NCI-H2227 treated with DMSO at 0.1 percent for 48 hours (cell line): ENCODE data around the gene TMEM30A.
A peak's percentile ranks its signal among the peaks of the same experiment; 100 is the strongest.

Experiments
- DNase-seq: peaks from one replicate; lab custom pipeline; 2025; lab: John Stamatoyannopoulos, UW

The TMEM30A gene

DNA sequence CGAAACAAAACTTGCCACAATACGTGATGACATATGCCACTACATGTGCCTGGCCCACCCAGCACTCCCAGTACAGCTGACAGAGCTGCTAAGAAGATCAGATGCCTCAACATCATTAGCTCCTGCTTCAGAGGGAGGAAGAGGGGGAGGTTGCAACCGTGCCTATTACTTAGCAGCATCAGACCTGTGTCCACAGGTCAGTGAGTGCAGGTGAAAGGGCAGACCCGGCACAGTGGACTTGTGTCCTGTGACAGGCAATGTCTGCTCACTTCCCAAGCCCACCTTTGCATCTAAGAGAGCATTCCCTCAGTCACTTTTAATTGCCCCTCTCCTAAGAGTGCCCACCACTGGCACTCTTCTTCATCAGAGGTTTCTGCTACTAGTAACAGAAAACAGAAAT, 69.3 kb downstream of the TMEM30A start:
- DNase-seq: no peak

DNA sequence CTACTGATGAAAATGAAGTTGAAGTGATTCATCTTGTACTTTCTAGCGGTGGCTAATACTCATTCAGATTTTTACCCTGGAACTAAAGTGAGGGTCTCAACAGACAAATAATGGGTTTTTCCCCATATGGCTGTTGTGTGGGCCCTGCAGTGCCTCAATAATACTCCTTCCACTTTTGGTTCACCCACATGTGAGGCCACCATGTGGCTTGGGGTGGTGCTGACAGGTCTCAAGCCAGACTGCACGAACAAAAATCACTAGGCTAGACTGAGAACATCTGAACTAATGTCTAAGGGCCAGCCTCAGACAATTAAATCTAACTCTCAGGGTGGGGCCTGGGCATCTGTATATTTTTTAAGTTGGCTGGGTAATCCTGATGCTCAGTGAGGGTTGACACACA, 70.9 kb downstream of the TMEM30A start:
- no peak for DNase-seq

- no peak for DNase-seq
Measured at GRCh38 chr6:75213112-75213511, 71.5 kb downstream of the TMEM30A start.

DNA sequence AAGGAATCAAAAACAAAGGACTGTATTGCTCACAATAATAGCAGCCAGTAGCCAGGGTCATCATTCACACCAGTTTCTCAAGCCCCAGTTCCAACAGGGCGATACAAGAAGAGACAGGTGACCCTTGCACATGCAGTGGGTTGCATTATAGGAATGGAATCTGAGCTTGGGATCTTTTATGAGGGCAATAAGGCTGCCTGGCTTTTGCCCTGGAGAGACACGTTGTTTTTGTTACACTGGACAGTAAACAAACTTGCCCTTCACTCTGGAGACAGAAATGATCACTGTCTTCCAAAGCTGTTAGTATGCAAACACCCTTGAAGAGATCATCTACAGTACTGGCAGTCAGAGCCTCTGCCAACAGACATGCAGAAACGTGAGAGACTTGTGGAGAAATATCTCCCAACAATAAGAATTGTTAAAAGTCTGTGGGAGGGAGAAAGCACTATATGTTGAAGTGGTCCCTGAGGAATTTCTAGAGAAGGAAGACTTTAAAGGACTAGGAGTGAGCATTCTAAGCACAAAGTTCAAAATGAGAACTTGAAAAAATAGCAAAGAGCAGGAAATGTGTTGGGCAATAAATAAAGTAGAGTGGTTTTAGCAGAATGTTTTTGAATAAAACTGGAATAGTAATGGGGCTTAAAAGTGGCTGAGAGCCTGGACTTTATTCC, 72.5 kb downstream of the TMEM30A start:
- DNase-seq: no peak

- DNase-seq: peak; percentile 24
Measured at GRCh38 chr6:75210885-75211739, 73.5 kb downstream of the TMEM30A start.

DNA sequence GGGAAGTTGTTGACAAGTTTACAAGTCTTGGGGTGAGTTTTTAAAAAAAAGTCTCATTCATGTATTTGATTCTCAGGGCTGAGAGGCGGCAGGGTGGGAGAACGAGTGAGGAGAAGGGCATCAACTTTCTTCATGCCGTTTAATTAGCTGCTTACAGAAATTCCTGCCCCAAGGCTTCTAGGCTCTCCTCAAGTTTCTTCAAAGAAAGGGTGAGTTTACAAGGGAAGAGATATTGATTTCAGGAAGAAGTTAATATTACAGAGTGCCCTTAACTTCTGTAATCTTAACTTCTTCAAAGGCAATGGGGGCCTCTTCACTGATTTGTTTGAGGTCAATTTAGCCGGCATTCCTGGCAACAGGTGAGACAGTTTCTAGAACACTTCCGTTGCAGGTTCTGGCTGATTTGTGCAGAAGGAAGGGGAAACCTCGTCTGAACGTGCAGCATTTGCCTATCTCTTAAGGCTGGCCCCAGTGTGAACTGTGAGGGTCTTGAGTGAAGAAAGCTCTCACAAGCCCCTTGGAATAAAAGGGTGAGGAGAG, 75.3 kb downstream of the TMEM30A start:
- no peak for DNase-seq

GRCh38 chr6:75208298-75209183, 76.1 kb downstream of the TMEM30A start:
- peak; percentile 57 for DNase-seq

GRCh38 chr6:75206576-75207342, 77.8 kb downstream of the TMEM30A start:
- no peak for DNase-seq

GRCh38 chr6:75205776-75206575, 78.6 kb downstream of the TMEM30A start, which contains the start of gene COL12A1:
Gene COL12A1 (minus strand): TSS chr6:75206053. CDS start chr6:75202792, 3,261 bp downstream.
- DNase-seq: peak; percentile 3

DNA sequence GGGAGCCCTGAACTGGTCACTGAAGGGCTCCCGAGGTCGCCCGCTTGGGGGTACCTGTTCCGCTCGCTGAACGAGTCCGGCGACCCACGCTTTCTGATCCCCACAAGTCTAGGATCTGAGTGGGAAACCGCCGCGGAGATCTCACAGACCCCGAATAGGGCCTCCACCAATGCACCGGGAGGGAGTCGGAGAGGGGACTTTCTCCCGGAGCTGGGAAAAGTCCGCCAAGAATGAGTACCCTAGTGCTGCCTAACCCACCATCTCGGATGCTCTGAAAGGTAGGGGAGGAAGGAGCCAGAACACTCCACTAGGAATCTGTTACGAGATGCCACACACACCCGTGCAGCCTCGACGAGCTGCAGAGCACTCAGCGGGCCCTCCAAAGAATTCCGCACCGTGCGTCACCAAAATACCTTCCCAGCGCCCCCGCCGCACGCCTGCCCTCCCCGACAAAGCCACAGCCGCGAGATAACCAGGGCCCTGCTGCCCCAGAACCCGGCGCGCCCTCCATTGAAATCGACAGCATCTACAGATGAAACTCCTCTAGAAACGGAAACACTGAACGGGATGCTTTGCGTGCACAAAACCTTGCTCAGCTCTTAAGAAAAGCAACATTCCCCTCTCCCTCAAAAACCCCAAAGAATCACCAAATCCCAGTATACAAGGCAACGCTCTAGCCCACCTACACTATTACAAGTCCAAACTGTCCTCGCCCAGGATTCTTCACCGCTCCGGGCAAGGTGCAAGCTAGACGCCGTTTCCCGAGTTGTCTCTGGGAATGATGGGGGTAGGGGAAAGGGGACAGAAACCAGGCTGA, 79.4 kb downstream of the TMEM30A start:
- DNase-seq: no peak

DNA sequence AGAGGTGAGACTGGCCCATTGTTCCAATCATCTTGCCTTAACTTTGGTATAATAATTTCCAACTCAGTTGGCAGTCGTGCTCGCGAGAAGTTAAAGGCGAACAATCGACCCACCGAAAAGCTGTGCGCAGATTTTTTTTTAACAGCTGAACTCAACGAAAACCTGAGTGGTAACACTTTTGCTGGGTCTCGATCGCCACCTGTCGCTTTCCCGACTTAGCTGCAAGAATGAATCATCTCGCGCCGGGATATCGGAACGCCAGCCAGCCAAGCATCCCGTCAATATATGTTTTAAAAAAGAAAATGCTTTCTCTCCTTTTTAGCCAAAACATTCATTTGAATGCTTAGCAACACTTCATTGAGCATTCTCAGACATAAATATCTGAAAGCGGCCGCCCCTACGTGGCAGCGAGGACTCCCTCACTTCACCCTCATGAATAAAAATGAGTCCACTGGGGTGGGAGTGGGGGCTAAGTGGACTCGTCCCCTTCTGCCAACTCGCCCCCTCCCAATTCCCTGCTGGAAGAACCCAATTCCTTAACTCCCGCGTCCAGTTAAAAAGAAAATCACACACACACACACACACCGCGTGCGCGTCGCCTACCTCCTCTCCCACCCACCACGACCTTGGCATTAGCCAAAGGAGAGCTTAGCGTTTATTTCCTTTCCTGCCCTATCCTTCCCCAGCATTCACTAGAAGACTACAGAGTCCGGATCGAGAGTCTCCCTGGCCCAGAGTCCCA, 80.2 kb downstream of the TMEM30A start:
- DNase-seq: peak; percentile 9

DNA sequence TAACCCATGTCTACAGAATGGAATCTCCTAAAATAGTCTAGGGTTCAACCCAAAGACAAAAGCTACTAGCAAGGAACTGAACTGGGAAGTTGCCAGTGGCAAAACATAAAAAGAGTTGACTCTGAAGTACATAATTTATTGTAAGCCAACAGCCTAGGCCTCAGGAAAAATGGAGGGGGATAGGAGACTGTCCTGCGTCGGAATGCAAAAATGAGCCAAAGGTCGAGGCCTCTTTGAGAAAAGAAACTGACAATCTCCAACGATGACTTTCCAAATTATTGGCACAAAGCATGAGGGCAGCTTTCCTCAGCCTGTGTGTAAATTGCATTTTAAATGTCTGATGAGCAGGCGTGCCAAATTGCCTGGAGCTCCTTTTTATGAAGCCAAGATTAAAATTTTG, 80.9 kb downstream of the TMEM30A start:
- DNase-seq: no peak
